ENCODE data around the gene PTPRO. TPM values are rescaled to one million over a fixed set of nuclear protein-coding genes. Genes with fewer than 3 reads are reported as not detected.

PTPRO gene
- total RNA-seq, 1 donor from 2014 or later: 10.6 TPM

GRCh38 chr12:15372352-15372751 is 50.0 kb downstream of the PTPRO start:
- no peaks in the 10 kb centered on the region for H3K9me3 ChIP-seq
- TF ChIP-seq CTCF (IDR thresholded peaks at IDR 0.05): no peak
- intact Hi-C loops (cut with DNase I): no loop called here
- DNase-seq (no peak), ATAC-seq (no peak)
- H3K4me1 ChIP-seq: no peaks in the 10 kb centered on the region
- H3K27me3 ChIP-seq: no peaks in the 10 kb centered on the region
- H3K36me3 ChIP-seq: no peaks in the 10 kb centered on the region
- no peak overlapping the region for H3K27ac ChIP-seq
- H3K4me3 ChIP-seq: no peak overlapping the region

GRCh38 chr12:15387772-15388171 is 65.5 kb downstream of the PTPRO start:
- no peak overlapping the region for H3K27ac ChIP-seq
- ATAC-seq (no peak), DNase-seq (no peak)
- intact Hi-C loops (cut with DNase I): no loop called here
- H3K9me3 ChIP-seq: no peaks in the 10 kb centered on the region
- no peaks in the 10 kb centered on the region for H3K4me1 ChIP-seq
- no peak overlapping the region for H3K4me3 ChIP-seq
- no peaks in the 10 kb centered on the region for H3K27me3 ChIP-seq
- no peak for TF ChIP-seq CTCF (IDR thresholded peaks at IDR 0.05)
- H3K36me3 ChIP-seq: no peaks in the 10 kb centered on the region

DNA sequence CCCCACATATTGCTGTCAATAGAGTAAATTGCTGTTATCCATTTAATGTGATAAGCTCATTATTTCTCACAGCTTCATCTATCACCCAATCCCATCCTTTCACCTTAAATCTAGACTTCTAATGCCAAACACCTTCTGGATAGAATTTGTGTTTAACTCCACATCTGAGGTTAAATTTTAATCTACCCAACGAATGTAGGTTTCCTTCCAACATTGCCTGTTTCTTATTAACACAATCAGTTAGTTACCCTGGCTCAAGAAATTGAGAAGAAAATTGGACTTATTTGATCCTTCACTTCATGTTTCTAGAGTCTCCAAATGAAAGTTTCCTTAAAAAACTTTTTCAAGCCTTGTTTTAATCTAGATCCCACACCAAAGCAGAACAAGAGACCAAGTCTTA is 67.3 kb downstream of the PTPRO start:
- no peaks in the 10 kb centered on the region for H3K36me3 ChIP-seq
- no peak overlapping the region for H3K27ac ChIP-seq
- no peaks in the 10 kb centered on the region for H3K27me3 ChIP-seq
- no peak for DNase-seq
- TF ChIP-seq CTCF (IDR thresholded peaks at IDR 0.05): no peak
- ATAC-seq: no peak
- H3K4me1 ChIP-seq: no peaks in the 10 kb centered on the region
- intact Hi-C loops (cut with DNase I): no loop called here
- no peaks in the 10 kb centered on the region for H3K9me3 ChIP-seq
- no peak overlapping the region for H3K4me3 ChIP-seq

GRCh38 chr12:15393037-15393436 is 70.7 kb downstream of the PTPRO start:
- Histone ChIP-seq H3K4me3 (no peak overlapping the region), H3K36me3 (no peaks in the 10 kb centered on the region), H3K4me1 (no peaks in the 10 kb centered on the region), H3K27me3 (no peaks in the 10 kb centered on the region), H3K27ac (no peak overlapping the region), H3K9me3 (no peaks in the 10 kb centered on the region)
- ATAC-seq: no peak
- no peak for DNase-seq
- TF ChIP-seq CTCF (IDR thresholded peaks at IDR 0.05): no peak
- intact Hi-C loops (cut with DNase I): no loop called here

- no peaks in the 10 kb centered on the region for H3K27me3 ChIP-seq
- intact Hi-C loops (cut with DNase I): no loop called here
- no peaks in the 10 kb centered on the region for H3K9me3 ChIP-seq
- no peak overlapping the region for H3K4me3 ChIP-seq
- H3K27ac ChIP-seq: no peak overlapping the region
- no peaks in the 10 kb centered on the region for H3K36me3 ChIP-seq
- no peaks in the 10 kb centered on the region for H3K4me1 ChIP-seq
- ATAC-seq: no peak
- no peak for DNase-seq
- TF ChIP-seq CTCF (IDR thresholded peaks at IDR 0.05): no peak
Observed at GRCh38 chr12:15393995-15394394, 71.7 kb downstream of the PTPRO start.

GRCh38 chr12:15404485-15404884 is 82.2 kb downstream of the PTPRO start:
- H3K36me3 ChIP-seq: no peaks in the 10 kb centered on the region
- TF ChIP-seq CTCF (IDR thresholded peaks at IDR 0.05): no peak
- no peaks in the 10 kb centered on the region for H3K27me3 ChIP-seq
- ATAC-seq (no peak), DNase-seq (no peak)
- intact Hi-C loops (cut with DNase I): no loop called here
- no peaks in the 10 kb centered on the region for H3K9me3 ChIP-seq
- H3K4me3 ChIP-seq: no peak overlapping the region
- H3K4me1 ChIP-seq: no peaks in the 10 kb centered on the region
- H3K27ac ChIP-seq: no peak overlapping the region
